BLaER1 treated with 17β-estradiol and CSF1 and Interleukin-3, amounts not matched to agents 10 nM and 100 nM (cell line): ENCODE measurements around the gene MCF2L.

ENCODE experiments used
- H3K27ac ChIP-seq, 11 experiments: shearing (Covaris generic); formaldehyde crosslinking; 2 replicates each; pipeline ENCODE4 v1.8.1; 2022
- H3K27me3 ChIP-seq, 11 experiments: shearing (Covaris generic); formaldehyde crosslinking; 2 replicates each; pipeline ENCODE4 v1.8.1; 2022
- H3K36me3 ChIP-seq, 11 experiments: shearing (Covaris generic); formaldehyde crosslinking; 2 replicates each; pipeline ENCODE4 v1.8.1; 2022
- H3K4me1 ChIP-seq, 10 experiments: shearing (Covaris generic); formaldehyde crosslinking; 2 replicates each; pipeline ENCODE4 v1.8.1; 2022
- H3K4me2 ChIP-seq, 11 experiments: shearing (Covaris generic); formaldehyde crosslinking; 2 replicates each; pipeline ENCODE4 v1.8.1; 2022
- H3K4me3 ChIP-seq, 10 experiments: shearing (Covaris generic); formaldehyde crosslinking; 2 replicates each; pipeline ENCODE4 v1.8.1; 2022
- H3K9ac ChIP-seq, 11 experiments: shearing (Covaris generic); formaldehyde crosslinking; 2 replicates each; pipeline ENCODE4 v1.8.1; 2022
- H3K9me3 ChIP-seq, 11 experiments: shearing (Covaris generic); formaldehyde crosslinking; replicated peaks in 1 of 11; 2 replicates each; pipeline ENCODE4 v1.8.1; 2022
- H4K20me1 ChIP-seq, 11 experiments: shearing (Covaris generic); formaldehyde crosslinking; 2 replicates each; pipeline ENCODE4 v1.8.1; 2022
- Cebpa-rat ChIP-seq, 11 experiments: shearing (Covaris generic); IDR thresholded peaks; 2 replicates each; pipeline ENCODE4 v1.8.1; 2022

The MCF2L gene

DNA sequence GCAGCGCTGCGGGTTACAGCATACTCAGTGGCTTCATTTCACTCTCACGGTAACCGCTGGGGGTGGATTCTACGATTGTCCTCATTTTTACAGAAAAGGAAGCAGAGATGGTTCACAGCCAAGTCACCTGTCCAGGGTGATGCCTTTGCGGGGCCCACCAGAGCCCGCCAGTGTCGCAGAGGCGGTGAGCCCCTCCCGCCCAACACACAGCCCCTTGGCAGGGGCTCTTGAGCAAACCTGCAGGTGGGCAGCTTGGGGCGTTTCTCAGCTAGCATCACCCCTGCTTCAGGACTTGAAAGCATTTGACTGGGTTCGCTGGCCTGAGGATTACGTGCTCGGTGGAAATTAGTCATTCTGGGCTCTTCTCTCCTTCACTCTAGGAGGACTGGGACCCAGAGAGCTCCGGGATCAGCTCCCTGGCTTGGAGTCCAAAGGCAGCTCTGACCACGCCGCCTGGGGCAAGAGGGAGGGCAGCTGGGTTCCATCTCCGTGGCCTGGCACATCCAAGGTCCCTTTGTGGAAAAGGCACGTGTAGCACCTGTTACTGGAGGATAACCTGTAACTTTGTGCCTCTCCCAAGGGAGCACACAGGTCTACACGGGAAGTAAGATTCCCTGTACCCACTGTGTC lies 74.1 kb downstream of the MCF2L start:
- no peak for TF ChIP-seq Cebpa-rat (IDR thresholded peaks at IDR 0.05)
- Histone ChIP-seq H3K27me3 (no peaks in the 10 kb centered on the region), H3K4me3 (no peak overlapping the region), H4K20me1 (peaks cover 0 to 5% (median 0%) of the 10 kb centered on the region in 11 experiments; a peak in 1 of 22 replicates), H3K9ac (no peak overlapping the region), H3K27ac (no peak overlapping the region), H3K4me2 (no peak overlapping the region), H3K36me3 (no peaks in the 10 kb centered on the region), H3K4me1 (peaks cover 9 to 18% (median 15%) of the 10 kb centered on the region in 10 experiments), H3K9me3 (no peaks in the 10 kb centered on the region)

DNA sequence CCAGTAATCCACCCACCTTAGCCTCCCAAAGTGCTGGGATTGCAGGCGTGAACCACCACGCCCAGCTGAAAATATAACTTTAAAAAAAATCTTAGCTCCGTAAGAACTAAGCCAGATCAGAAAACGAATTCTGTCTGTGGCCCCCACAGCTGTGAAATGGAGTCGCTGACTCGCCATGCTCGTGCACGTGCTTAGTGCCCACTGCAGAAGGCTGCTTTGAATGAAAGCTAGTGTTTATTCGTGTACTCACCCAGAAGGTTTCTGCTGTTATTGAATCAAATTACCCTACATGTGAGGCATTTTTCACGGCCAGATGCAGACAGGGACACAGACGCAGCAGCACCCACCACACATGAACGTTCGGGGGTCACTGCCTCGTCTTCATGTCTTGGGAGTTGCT lies 74.9 kb downstream of the MCF2L start:
- no peak overlapping the region for H3K4me3 ChIP-seq
- no peak for TF ChIP-seq Cebpa-rat (IDR thresholded peaks at IDR 0.05)
- H3K9ac ChIP-seq = no peak overlapping the region
- no peaks in the 10 kb centered on the region for H3K9me3 ChIP-seq
- no peak overlapping the region for H3K27ac ChIP-seq
- no peak overlapping the region for H3K4me2 ChIP-seq
- H3K27me3 ChIP-seq = no peaks in the 10 kb centered on the region
- peaks cover 9 to 18% (median 15%) of the 10 kb centered on the region in 10 experiments for H3K4me1 ChIP-seq
- no peaks in the 10 kb centered on the region for H3K36me3 ChIP-seq
- H4K20me1 ChIP-seq = peaks cover 0 to 5% (median 0%) of the 10 kb centered on the region in 11 experiments; a peak in 1 of 22 replicates

DNA sequence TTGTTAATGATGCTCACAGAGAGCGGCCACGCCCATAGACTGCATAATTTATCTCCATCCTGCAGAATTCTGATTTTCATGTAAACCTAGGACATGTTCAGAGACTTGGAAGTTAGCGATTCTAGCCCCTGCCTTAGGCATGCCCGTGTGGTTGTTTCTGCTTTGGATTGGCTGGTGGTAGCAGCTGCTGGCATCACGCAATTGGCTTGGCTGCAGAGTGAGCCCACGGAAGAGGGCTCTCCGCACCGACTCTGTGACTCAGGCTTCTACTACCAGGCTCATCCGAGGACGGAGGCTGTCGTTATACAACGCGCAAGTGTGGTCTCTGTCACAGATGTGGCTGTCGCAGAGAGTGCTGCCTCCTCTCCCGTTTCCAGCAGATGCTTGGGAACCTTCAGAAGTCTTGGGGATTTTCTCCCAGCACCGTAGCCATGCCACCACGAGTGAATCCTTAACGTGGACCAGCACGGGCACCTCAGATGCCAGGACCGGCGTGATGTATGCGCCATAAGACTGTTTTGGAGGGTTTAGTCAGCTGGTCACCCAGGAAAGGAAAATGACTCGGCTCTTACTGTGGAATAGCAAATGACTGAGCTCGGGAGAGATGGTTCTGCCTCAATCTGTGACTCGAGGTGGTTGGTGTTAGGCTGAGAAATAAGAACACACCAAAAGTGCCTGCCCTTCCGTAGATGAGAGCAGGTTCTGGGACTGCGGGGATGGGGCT lies 75.5 kb downstream of the MCF2L start:
- Histone ChIP-seq H3K9ac (no peak overlapping the region), H3K4me1 (peaks cover 9 to 18% (median 15%) of the 10 kb centered on the region in 10 experiments), H3K27ac (no peak overlapping the region), H3K9me3 (no peaks in the 10 kb centered on the region), H3K27me3 (no peaks in the 10 kb centered on the region), H4K20me1 (peaks cover 0 to 5% (median 0%) of the 10 kb centered on the region in 11 experiments; a peak in 1 of 22 replicates), H3K4me2 (peak overlapping the region in 8 of 11 experiments; percentile 67 to 83 (median 73); a peak in 13 of 22 replicates), H3K36me3 (no peaks in the 10 kb centered on the region), H3K4me3 (no peak overlapping the region)
- TF ChIP-seq Cebpa-rat (IDR thresholded peaks at IDR 0.05) = no peak

DNA sequence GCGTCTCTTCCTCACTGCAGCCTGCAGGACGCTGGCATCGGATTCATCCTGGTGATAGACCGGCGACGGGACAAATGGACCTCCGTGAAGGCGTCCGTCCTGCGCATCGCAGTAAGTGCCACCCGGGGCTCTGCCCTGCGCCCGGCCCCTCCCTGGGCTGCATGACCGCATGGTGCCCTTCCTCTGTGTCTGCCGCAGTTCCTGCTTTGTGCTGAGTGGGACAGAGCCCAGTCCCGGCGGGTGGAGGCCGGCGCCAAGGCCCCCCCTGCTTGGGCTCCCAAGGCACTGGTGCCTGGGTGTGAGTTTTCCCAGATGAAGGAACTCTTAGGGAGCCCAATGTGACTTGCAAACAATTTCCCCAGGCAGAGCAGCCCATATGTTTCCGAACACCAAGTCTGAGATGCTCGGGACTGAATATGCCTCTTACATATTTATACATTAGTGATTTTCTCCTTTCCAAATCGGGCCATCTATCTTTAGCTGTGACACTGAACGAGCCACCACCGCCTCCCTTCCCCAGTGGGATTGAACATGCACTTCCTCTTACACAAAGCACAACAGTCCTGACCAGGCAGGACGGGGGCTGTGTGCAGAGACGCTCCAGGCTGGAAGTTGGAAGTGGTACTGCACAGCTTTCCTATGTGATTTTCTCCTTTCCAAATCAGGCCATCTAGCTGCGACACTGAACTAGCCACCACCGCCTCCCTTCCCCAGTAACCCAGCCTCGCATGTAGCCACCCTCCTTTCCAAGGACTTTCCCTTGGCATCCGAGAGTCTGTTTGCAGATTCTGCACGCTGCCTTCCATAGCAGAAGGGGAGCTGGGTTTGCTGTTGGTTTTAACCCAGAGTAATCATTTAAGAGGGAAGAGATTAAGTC lies 76.5 kb downstream of the MCF2L start:
- no peak overlapping the region for H3K9ac ChIP-seq
- H4K20me1 ChIP-seq = peaks cover 0 to 5% (median 0%) of the 10 kb centered on the region in 11 experiments; a peak in 1 of 22 replicates
- no peak overlapping the region for H3K4me3 ChIP-seq
- peaks cover 9 to 18% (median 15%) of the 10 kb centered on the region in 10 experiments for H3K4me1 ChIP-seq
- H3K4me2 ChIP-seq = peak overlapping the region; percentile 17 to 83 (median 69)
- no peak overlapping the region for H3K27ac ChIP-seq
- no peak for TF ChIP-seq Cebpa-rat (IDR thresholded peaks at IDR 0.05)
- H3K36me3 ChIP-seq = no peaks in the 10 kb centered on the region
- H3K9me3 ChIP-seq = no peaks in the 10 kb centered on the region
- no peaks in the 10 kb centered on the region for H3K27me3 ChIP-seq

DNA sequence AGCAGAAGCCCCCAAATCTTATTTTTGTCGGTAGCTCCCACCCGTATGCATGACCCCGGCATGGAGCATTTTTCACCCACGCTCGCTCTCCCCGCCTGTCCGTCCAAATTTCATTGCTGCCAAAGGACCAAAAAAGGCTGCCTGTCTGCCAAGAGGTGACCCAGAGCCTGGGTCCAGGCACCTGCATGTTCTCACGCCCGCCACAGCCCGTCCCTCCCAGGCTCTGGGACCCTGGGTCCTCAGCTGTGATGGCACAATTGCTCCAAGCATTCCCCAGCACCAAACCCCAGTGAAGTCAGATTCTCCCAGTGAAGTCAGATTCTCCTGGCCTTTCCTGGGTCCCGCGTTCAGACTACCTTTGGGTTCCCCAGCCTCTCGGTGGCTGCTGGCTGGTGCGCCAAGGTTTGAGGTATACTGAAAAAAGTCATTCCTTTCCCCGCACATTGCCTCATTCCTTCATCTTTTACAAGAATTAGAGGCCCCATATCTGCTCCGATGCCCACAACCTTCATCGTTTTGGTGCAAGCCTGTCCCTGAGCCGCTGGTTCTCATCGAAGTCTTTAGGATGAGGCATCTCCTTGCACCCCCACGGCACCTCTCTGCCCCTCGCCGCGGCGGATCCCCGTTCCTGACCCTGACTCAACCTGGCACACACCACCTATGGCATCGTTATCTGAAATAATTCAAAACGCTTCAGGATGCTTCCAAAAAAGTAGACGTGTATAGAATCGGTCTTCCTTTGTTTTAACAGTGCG lies 77.3 kb downstream of the MCF2L start:
- Histone ChIP-seq H3K4me3 (no peak overlapping the region), H4K20me1 (peaks cover 0 to 5% (median 0%) of the 10 kb centered on the region in 11 experiments; a peak in 1 of 22 replicates), H3K9ac (no peak overlapping the region), H3K4me2 (peak overlapping the region in 9 of 11 experiments; percentile 38 to 83 (median 70); a peak in 13 of 22 replicates), H3K36me3 (no peaks in the 10 kb centered on the region), H3K4me1 (peaks cover 9 to 18% (median 15%) of the 10 kb centered on the region in 10 experiments), H3K9me3 (no peaks in the 10 kb centered on the region), H3K27me3 (no peaks in the 10 kb centered on the region), H3K27ac (no peak overlapping the region)
- no peak for TF ChIP-seq Cebpa-rat (IDR thresholded peaks at IDR 0.05)

DNA sequence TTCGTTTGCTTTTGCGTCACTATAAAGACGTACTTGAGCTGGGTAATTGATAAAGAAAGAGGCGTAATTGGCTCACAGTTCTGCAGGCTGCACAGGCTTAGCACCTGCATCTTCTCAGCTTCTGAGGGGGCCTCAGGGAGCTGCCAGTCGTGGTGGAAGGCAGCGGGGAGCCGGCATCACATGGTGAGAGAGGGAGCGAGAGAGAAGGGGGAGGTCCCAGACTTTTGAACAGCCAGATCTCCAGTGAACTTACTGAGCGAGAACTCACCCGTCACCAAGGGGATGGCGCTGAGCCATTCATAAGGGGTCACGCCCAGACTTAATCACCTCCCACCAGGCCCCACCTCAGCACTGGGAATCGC lies 77.8 kb downstream of the MCF2L start:
- no peaks in the 10 kb centered on the region for H3K9me3 ChIP-seq
- no peaks in the 10 kb centered on the region for H3K27me3 ChIP-seq
- H3K27ac ChIP-seq = no peak overlapping the region
- H3K4me1 ChIP-seq = peaks cover 9 to 18% (median 15%) of the 10 kb centered on the region in 10 experiments
- TF ChIP-seq Cebpa-rat (IDR thresholded peaks at IDR 0.05) = no peak
- H3K4me2 ChIP-seq = no peak overlapping the region
- H4K20me1 ChIP-seq = peaks cover 0 to 5% (median 0%) of the 10 kb centered on the region in 11 experiments; a peak in 1 of 22 replicates
- no peak overlapping the region for H3K4me3 ChIP-seq
- H3K36me3 ChIP-seq = no peaks in the 10 kb centered on the region
- H3K9ac ChIP-seq = no peak overlapping the region

DNA sequence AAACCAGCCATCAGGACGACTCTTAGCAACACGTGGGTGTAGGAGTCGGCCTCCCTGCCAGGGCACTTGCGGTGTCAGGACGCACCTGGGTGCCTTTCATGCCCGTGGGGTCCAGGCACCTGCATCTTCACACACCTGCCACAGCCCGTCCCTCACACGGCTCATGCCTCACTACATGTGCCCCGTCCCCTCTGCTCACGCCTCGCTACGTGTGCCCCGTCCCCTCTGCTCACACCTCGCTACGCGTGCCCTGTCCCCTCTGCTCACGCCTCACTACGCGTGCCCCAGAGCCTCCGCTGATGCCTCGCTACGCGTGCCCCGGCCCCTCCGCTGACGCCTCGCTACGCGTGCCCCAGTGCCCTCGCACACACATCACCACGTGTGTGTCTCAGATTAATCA lies 78.6 kb downstream of the MCF2L start:
- Histone ChIP-seq H3K4me3 (no peak overlapping the region), H3K4me2 (no peak overlapping the region), H3K27ac (no peak overlapping the region), H4K20me1 (peaks cover 0 to 6% (median 0%) of the 10 kb centered on the region in 11 experiments; a peak in 1 of 22 replicates), H3K36me3 (no peaks in the 10 kb centered on the region), H3K9me3 (no peaks in the 10 kb centered on the region), H3K4me1 (peaks cover 9 to 18% (median 15%) of the 10 kb centered on the region in 10 experiments), H3K27me3 (no peaks in the 10 kb centered on the region), H3K9ac (no peak overlapping the region)
- TF ChIP-seq Cebpa-rat (IDR thresholded peaks at IDR 0.05) = no peak

DNA sequence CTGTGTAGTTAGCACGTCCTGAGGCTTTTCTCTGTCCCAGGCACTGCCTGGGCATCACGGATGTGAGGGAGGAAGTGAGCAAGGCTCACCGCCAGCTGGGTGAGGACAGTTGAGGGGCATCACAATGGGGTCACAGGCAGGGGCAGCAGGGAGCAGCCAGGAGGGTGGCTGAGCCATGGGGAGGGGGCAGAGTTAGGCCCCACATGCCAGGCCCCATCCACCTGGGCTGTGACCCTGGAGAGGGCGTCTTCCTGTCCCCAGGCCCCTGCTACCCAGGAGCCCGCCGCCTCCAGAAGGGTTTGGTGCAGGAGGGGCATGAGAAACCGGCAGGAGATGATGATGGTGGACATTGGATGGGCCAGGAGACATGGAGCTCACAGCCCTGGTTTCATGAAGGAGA lies 79.8 kb downstream of the MCF2L start:
- Histone ChIP-seq H3K4me1 (peaks cover 9 to 17% (median 15%) of the 10 kb centered on the region in 10 experiments), H3K9me3 (no peaks in the 10 kb centered on the region), H3K27ac (no peak overlapping the region), H3K27me3 (no peaks in the 10 kb centered on the region), H4K20me1 (peaks cover 0 to 6% (median 0%) of the 10 kb centered on the region in 11 experiments; a peak in 1 of 22 replicates), H3K9ac (no peak overlapping the region), H3K4me2 (no peak overlapping the region), H3K36me3 (no peaks in the 10 kb centered on the region), H3K4me3 (no peak overlapping the region)
- no peak for TF ChIP-seq Cebpa-rat (IDR thresholded peaks at IDR 0.05)
